GM19452 (cell line): Measurements from ENCODE around the gene PRKCE.

ENCODE experiments used
- ATAC-seq: cut with Tn5 transposase; IDR thresholded peaks from one replicate; pipeline ENCODE4 v1.9.1; 2021; ENCODE audit not compliant: unreplicated experiment

Gene PRKCE

GRCh38 chr2:45979065-45979464, 327.6 kb downstream of the PRKCE start:
- ATAC-seq, result no peak

DNA sequence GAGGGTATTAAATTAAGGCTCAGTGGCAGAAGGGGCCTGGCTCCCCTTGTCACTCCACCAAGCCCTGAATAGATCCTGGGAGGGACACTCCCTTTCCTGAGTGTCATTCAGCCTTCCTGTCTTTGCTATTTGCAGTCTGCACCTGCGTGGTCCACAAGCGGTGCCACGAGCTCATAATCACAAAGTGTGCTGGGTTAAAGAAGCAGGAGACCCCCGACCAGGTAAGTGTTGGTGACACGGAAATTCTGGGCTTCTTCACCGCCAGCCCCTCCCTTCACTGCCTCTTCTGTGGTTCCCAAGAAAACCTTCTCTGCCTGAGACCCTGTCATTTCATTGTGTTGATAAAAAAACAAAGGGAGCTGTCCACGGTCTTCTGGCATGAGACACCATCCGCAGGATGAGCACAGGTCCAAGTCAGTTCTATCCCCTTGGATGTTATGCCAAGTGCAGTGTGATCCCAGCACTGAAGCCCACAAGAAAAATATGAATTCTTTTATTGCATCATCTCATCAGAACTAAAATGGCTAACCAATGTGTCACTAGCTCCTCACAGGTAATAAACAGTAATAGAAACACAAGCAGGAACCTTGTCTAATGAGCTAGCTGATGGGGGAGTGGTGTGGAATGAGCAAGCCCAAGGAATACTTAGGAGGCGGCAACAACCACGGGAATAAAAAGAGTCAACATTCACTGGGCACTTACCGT, 328.8 kb downstream of the PRKCE start:
- ATAC-seq, result no peak

DNA sequence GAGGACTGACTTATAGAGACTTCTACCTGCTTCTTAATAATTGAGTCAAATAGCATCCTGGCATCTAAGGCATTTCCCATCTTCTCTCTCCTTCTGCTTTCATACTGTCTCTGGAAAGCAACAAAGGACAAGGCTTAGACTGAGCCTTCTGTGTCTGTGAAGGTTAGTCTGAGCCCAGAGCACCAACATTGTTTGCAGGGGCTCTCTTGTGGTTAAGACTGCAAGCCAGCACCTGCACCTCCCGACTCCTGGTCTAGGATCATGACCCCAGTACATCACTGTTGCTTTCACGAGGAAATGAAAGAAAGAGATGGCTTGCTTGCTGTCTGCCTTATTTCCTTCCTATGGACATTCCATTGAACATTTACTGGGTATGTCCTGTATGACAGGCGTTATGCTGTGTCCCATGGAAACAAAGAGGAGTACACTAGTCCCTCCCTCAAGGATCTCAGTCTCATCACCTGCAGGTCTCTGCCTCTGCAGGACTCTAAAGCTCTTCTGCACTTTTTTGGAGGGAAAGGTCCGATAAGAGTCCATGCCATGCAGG, 330.0 kb downstream of the PRKCE start:
- no peak for ATAC-seq

DNA sequence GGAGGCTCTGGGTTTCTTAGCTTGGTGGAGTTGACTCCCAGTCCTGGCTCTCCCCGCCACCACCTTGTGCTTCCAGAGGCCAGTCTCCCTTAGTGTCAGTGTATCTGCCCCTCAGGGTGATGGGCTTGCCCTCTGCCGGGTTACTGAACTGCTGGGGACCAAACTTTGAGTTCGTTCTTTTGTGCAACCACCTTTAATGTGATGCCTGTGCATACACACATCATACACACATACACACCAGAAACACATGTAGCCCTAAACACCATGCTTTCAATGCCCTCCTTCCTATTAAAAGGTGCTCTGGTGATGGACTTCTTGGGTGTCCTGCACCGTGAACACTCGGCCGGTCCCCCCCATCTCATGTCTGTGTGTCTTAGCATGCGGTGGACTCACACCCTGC, 330.6 kb downstream of the PRKCE start:
- no peak for ATAC-seq

DNA sequence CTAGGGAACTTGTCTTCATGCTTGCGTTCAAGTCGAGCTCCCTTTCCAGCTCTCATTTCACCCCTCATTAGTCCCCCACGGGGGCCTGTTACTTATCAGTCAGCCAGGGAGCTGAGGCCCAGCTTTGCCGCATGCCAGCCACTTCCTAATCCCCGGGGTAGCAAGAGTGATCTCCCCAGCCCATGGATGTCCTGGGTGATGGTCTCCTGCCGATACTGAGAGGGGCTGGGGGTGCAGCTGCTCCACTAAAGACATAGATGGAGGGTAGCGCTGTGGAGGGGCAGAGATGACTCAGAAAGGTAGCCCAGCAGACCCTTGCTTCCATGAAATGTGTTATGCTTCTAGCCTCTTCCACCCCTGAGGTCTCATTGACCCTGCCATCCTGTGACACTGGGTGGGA, 331.7 kb downstream of the PRKCE start:
- no peak for ATAC-seq

GRCh38 chr2:45984366-45984765, 332.9 kb downstream of the PRKCE start:
- no peak for ATAC-seq

DNA sequence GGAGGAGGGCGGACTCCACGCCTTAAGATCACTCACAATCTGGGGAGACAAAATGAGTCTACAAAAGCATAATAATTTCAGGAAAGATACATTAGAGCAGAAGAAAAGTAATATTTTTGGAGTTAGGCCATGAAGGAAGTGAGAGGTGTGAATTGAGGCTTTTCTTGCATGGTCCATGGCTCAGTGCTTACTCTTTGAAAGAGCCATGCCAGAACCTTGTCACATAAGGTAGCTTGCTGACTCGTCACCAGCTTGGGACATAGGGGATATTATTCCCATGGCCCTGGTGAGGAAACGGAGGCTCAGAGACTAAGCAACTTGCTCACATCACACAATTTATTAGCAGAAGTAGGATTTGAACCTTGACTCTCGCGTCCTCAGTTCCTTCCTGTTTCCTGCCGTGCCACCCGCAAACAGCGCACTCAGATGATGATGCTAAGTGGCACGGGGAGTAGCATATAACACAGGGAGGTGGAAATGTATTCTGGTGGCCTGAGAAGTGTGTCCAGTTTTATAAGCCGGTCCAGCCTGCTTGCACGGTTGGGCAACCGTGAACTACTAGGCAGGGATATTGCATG, 333.5 kb downstream of the PRKCE start:
- ATAC-seq, result no peak

DNA sequence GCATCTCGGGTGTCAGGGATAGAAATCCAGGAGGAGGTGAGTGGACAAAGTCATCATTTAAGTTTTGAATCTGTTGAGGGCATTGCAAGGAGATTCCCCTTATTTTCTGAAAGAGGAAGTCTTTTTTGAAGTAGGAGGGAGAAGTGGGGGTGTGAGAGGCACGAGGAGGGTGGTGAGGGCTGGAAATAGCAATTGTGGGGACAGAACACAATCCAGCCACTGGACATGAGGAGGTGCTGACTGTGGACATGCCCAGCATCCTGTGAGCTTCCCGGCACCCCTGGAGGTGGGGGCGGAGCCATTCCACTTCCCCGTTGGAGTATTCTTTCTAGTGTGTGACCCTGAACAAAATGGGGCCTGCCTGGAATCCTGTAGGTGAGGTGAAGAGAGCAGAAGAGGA, 335.0 kb downstream of the PRKCE start:
- ATAC-seq, result no peak

DNA sequence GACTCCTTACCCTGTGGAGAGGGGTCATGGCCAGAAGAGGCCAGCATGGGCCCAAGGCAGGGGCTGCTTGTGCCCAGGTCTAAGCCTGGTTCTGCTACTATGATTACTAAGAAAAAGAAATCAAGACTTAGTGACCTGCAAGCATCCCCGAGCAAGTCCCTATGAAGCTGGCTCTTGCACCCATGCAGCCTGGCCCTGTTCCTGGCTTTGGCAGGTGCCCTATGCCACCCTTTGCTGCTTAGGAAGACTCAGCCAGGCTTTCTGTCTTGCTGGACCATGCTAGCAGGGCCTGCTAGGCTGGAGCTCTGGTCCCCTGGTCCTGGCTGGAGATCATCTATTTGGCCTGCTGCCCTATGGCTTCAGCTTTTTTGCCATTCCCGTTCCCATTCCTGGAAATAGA, 336.4 kb downstream of the PRKCE start:
- no peak for ATAC-seq

GRCh38 chr2:45988879-45989278, 337.4 kb downstream of the PRKCE start:
- no peak for ATAC-seq

DNA sequence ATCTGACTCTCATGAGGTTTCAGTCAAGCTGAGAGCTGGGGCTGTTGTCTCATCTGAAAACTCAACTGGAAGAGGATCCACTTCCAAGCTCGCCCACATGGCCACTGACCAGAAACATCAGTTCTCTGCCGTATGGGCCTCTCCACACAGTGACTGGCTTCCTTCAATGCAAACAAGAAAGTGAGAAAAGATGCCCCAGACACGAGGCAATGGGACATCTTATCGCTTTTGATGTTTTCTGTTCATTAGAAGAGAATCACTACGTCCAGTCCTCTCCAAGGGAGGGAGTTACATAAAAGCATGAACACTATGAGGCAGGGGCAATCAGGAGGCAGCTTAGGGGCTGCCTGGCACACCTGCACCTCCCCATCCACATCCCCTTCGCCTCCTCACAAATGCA, 338.7 kb downstream of the PRKCE start:
- ATAC-seq, result no peak

- ATAC-seq, result no peak
Measured at GRCh38 chr2:45992021-45992740, 340.7 kb downstream of the PRKCE start.

DNA sequence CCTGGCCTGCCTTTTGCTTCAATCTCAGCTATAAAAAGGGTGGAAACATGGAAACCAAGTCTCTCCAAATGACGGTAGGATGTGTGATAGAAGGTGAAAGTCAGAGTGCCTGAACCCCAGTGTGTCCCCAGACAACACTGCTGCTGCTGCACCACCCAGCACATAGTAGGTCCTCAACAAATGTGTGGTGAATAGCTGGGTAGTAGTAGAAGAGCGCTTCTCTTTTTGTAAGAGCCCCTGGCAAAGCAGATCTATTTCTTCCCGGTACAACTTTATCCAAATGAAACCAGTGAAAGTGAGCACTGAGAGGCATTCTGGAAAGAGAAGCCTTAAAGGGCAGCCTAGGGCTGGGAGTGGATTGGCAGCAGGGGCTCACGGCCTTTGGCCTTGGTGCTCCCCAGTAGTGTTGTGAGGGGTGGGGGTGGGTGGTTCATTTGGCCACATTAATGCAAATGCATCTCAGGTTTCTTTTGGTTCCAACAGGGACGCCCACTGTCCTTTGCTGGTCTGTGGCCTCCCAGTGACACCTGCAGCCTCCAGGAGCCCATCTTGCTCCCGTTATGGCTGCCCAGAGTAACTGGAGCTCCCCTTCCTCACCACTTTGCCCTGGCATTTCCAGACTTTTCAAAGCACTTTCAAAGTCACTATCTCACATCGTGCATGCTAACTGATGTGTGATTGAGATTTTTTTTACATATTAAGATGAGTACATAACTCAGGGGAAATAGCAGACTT, 341.4 kb downstream of the PRKCE start:
- no peak for ATAC-seq

DNA sequence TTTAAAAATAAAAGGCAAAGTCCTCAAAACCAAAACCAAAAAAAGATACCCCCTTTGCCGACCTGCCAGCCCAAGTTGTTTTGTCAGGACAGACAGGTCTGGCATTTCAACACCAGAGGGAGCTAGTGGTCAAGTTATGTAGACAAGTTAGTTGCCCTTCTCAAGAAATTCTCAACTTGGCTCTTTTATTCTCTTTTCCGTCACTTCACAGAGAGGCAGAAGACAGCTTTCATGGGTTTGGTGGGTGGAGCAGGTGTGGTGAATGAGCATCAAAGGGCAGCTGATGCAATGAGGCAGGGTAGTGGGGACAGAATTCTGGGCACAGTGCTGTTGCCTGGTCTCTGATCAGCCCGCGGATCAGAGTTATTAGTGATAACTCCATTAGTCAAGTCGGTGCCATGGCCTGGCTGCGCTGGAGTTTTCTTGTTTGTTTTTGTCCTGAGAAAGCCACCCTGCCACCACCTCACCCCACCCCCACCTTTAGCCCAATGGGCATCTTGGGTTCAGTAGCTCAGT, 342.1 kb downstream of the PRKCE start:
- ATAC-seq, result no peak

DNA sequence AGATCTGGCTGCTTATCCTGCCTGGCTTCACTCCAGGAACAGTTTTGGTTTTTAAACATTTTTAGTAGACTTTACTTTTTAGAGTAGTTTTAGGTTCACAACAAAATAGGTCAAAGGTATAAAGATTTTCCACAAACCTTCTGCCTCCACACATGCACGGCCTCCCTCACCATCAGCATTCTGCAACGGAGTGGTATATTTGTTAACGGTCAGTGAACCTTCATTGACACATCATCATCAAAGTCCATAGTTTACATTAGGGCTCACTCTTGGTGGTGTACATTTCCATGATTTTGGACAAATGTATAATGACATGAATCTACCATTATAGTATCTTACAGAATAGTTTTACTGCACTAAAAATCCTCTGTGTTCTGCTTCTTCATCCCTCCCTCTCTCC, 342.6 kb downstream of the PRKCE start:
- ATAC-seq, result no peak

DNA sequence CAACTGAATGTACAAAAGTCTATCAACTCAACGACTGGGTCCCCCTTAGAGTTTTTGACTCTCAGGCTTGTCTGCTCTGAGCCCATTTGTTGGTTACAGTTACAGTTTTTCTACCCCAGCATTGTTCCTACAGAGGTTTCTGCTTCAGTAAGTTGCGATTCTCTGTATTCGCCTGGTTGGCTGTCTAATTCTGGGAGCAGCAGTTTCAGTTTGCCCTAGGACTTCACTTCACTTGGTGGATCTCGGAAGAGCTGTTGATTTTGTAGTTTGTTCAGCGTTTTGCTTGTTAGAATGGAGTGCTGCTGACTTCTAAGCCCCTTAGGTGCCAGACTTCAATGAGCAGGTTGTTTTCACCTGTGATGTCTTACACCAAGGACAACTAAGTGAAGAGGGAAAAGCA, 349.2 kb downstream of the PRKCE start:
- no peak for ATAC-seq

- ATAC-seq, result no peak
Measured at GRCh38 chr2:46001290-46001689, 349.8 kb downstream of the PRKCE start.

GRCh38 chr2:46001741-46002506, 350.4 kb downstream of the PRKCE start:
- no peak for ATAC-seq

DNA sequence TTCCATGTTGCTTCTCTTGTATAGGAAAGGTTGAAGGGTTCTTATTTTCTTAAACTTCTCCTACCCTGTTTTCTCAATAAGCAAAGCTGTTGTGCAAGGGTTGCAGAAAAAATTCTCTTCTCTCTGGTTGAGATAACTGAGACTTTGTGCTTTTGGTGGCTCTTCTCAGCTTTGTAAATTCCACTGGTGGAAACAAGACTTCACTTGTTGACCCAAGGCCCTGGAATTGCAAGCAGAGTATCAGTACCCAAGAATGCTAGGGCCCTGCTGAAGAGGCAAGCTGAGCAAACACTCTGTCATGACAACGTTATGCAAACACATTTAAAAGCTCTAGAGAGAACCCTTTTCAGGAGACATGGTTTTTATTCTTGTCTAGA, 351.0 kb downstream of the PRKCE start:
- no peak for ATAC-seq

DNA sequence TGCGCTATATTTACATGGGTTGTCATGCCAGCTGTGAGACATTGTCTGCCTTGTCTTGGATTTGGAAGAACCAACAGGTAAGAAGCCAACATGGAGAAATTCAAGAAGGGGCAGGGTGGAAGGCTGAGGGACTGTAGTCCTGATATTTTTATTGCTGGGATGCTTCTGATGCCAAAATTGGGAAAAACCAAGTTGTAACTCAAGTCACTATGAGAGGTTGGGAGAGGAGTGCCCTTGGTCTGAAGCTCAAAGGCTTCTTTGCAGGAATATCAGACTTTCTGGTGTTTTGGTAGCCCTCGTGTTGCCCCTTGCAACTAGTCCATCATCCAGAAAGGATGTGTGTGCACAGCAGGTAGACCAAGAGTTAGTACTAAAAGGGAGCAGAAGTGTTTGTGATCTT, 351.5 kb downstream of the PRKCE start:
- no peak for ATAC-seq
